GM12875 (cell line): Measurements from ENCODE around the gene SUMO3.

Experiments
- H3K4me3 ChIP-seq: one replicate; pipeline ENCODE4 v1.5.1; 2011; ENCODE audit warnings: low read depth, low read length, control low read depth
- CTCF ChIP-seq: IDR thresholded peaks from 2 replicates; pipeline ENCODE4 v1.5.1; 2011; ENCODE audit warnings: low read depth, mild to moderate bottlenecking, control low read depth, inconsistent platforms, low read length, moderate library complexity, borderline replicate concordance; ENCODE audit not compliant: insufficient read depth

The SUMO3 gene

GRCh38 chr21:44778499-44778911 lies 39.4 kb downstream of the SUMO3 start:
- H3K4me3 ChIP-seq = no peak overlapping the region
- no peak for TF ChIP-seq CTCF

GRCh38 chr21:44778094-44778493 lies 39.8 kb downstream of the SUMO3 start:
- H3K4me3 ChIP-seq = no peak overlapping the region
- no peak for TF ChIP-seq CTCF

GRCh38 chr21:44774972-44775371 lies 42.9 kb downstream of the SUMO3 start:
- no peak overlapping the region for H3K4me3 ChIP-seq
- TF ChIP-seq CTCF = no peak

GRCh38 chr21:44773291-44773932 lies 44.5 kb downstream of the SUMO3 start:
- no peak overlapping the region for H3K4me3 ChIP-seq
- TF ChIP-seq CTCF = no peak

GRCh38 chr21:44771896-44772525 lies 45.9 kb downstream of the SUMO3 start:
- no peak for TF ChIP-seq CTCF
- no peak overlapping the region for H3K4me3 ChIP-seq

- H3K4me3 ChIP-seq = no peak overlapping the region
- TF ChIP-seq CTCF = no peak
Measured at GRCh38 chr21:44767834-44768831, 49.7 kb downstream of the SUMO3 start.
